ENCODE results near the gene TMEM223.
"Not testable (repeated sequence)": the region's sequence is repeated elsewhere in the genome, so short reads cannot be mapped to it uniquely, and the experiment has no call there.

TMEM223 gene

GRCh38 chr11:62799486-62799885 lies 7.7 kb upstream of the TMEM223 start:
- no peak for DNase-seq

- DNase-seq: no peak
Observed at GRCh38 chr11:62796281-62796680, 4.5 kb upstream of the TMEM223 start.

- no peak for DNase-seq
Observed at GRCh38 chr11:62794201-62794775, 2.5 kb upstream of the TMEM223 start.

- DNase-seq: no peak
Observed at GRCh38 chr11:62792202-62792575, 383 bp upstream of the TMEM223 start.

- DNase-seq: no peak
Observed at GRCh38 chr11:62789576-62789975, 2.2 kb downstream of the TMEM223 start.

GRCh38 chr11:62788991-62789390 lies 2.8 kb downstream of the TMEM223 start:
- DNase-seq: no peak

- DNase-seq: peak; percentile 98
Observed at GRCh38 chr11:62787005-62787759, 4.6 kb downstream of the TMEM223 start, which contains the start of gene TMEM179B. TSS of gene TMEM179B (plus strand) at chr11:62787402. CDS start at chr11:62787432, 30 bp downstream.

- DNase-seq: peak; percentile 95
Observed at GRCh38 chr11:62786318-62787004, 5.3 kb downstream of the TMEM223 start.

GRCh38 chr11:62782753-62783152 lies 9.1 kb downstream of the TMEM223 start:
- no peak for DNase-seq

GRCh38 chr11:62778441-62778840 lies 13.4 kb downstream of the TMEM223 start:
- DNase-seq: no peak

GRCh38 chr11:62777389-62777788 lies 14.4 kb downstream of the TMEM223 start:
- DNase-seq: no peak

GRCh38 chr11:62775646-62776045 lies 16.2 kb downstream of the TMEM223 start:
- no peak for DNase-seq

GRCh38 chr11:62774407-62774806 lies 17.4 kb downstream of the TMEM223 start:
- DNase-seq: no peak

- DNase-seq: peak; percentile 97
Observed at GRCh38 chr11:62771144-62772021, 20.4 kb downstream of the TMEM223 start, which contains the start of gene TAF6L. TSS of gene TAF6L (plus strand) at chr11:62771396. CDS start at chr11:62775784, 4,388 bp downstream.

GRCh38 chr11:62770778-62771143 lies 21.0 kb downstream of the TMEM223 start:
- peak; percentile 67 for DNase-seq

- not testable (repeated sequence) for DNase-seq
Observed at GRCh38 chr11:62760867-62761227, 31.0 kb downstream of the TMEM223 start.

- DNase-seq: no peak
Observed at GRCh38 chr11:62757846-62758788, 33.7 kb downstream of the TMEM223 start.

GRCh38 chr11:62755086-62755615 lies 36.7 kb downstream of the TMEM223 start:
- no peak for DNase-seq

- DNase-seq: peak; percentile 98
Observed at GRCh38 chr11:62753736-62754603, 37.8 kb downstream of the TMEM223 start, which contains the start of gene ZBTB3. TSS of gene ZBTB3 (minus strand) at chr11:62754160. CDS start at chr11:62753664, 496 bp downstream.

- no peak for DNase-seq
Observed at GRCh38 chr11:62752994-62753735, 38.6 kb downstream of the TMEM223 start.
